Measurements from ENCODE around the gene TBCA. TPM values are rescaled to one million over a fixed set of nuclear protein-coding genes. Genes with fewer than 3 reads are reported as not detected.

The TBCA gene
- total and polyA plus RNA-seq, 2 of the 13 experiments (the other 11 are each of a cell fraction or from before 2014, with no cell fraction given) = 93.8 to 309 TPM

- Histone ChIP-seq H3K4me1 (ENCODE audit: insufficient read depth, low read length) (no peaks in the 10 kb centered on the region), H3K36me3 (replicated peaks in 1 of 2; ENCODE audit: control insufficient read depth in 1 of 2, insufficient read depth in 2 of 2, low read length in 2 of 2) (no peaks in the 10 kb centered on the region; a peak in 1 of 5 replicates), H4K20me1 (ENCODE audit: insufficient read depth, low read length) (peaks cover 20% of the 10 kb centered on the region), H3K27ac (ENCODE audit: extremely low read length, insufficient read depth, low read length) (no peak overlapping the region), H3K4me3 (replicated peaks in 1 of 3; ENCODE audit: insufficient read depth in 1 of 3, low read depth in 2 of 3, low read length in 3 of 3) (no peak overlapping the region), H3K4me2 (ENCODE audit: low read depth, low read length) (no peak overlapping the region), H3K79me2 (ENCODE audit: insufficient read depth, low read length) (peaks cover 65% of the 10 kb centered on the region), H2AFZ (ENCODE audit: low read length) (no peak overlapping the region), H3K9ac (ENCODE audit: insufficient read depth, low read depth, low read length) (no peak overlapping the region), H3K27me3 (ENCODE audit: control insufficient read depth in 1 of 2, insufficient read depth in 2 of 2, low read length in 2 of 2) (no peaks in the 10 kb centered on the region), H3K9me3 (ENCODE audit: low read length) (no peaks in the 10 kb centered on the region)
- TF ChIP-seq SRY (CRISPR knock-in tag; IDR thresholded peaks at IDR 0.05) (no peak), TBP (CRISPR knock-in tag; IDR thresholded peaks at IDR 0.05) (no peak), PAF1 (CRISPR knock-in tag; IDR thresholded peaks at IDR 0.05) (no peak), RFX3 (CRISPR knock-in tag; IDR thresholded peaks at IDR 0.05) (no peak), ZSCAN21 (CRISPR knock-in tag; IDR thresholded peaks at IDR 0.05; ENCODE audit: borderline replicate concordance) (no peak), NCOA2 (CRISPR knock-in tag; IDR thresholded peaks at IDR 0.05) (no peak), PBX3 (CRISPR knock-in tag; IDR thresholded peaks at IDR 0.05; ENCODE audit: borderline replicate concordance) (no peak), ZNF296 (CRISPR knock-in tag; conservative IDR thresholded peaks at IDR 0.05) (no peak), SUZ12 (IDR thresholded peaks at IDR 0.05; ENCODE audit: low read depth, low read length) (no peak), HNRNPL (IDR thresholded peaks at IDR 0.05; ENCODE audit: low read depth, low read length) (no peak), YEATS4 (CRISPR knock-in tag; IDR thresholded peaks at IDR 0.05; ENCODE audit: borderline replicate concordance) (no peak), TERF1 (CRISPR knock-in tag; IDR thresholded peaks at IDR 0.05) (no peak), ZBTB20 (CRISPR knock-in tag; IDR thresholded peaks at IDR 0.05; ENCODE audit: borderline replicate concordance, low read depth) (no peak), FOXP4 (CRISPR knock-in tag; IDR thresholded peaks at IDR 0.05) (no peak), PITX1 (CRISPR knock-in tag; IDR thresholded peaks at IDR 0.05) (no peak), ZNF205 (CRISPR knock-in tag; IDR thresholded peaks at IDR 0.05) (no peak), KLF11 (CRISPR knock-in tag; IDR thresholded peaks at IDR 0.05) (no peak), KDM1A (CRISPR knock-in tag; IDR thresholded peaks at IDR 0.05) (no peak), ZNF672 (CRISPR knock-in tag; IDR thresholded peaks at IDR 0.05) (no peak), ZNF180 (CRISPR knock-in tag; IDR thresholded peaks at IDR 0.05; ENCODE audit: borderline replicate concordance, low read depth) (no peak)
- intact Hi-C loops (cut with micrococcal nuclease; ENCODE audit: unreplicated experiment) (no loop called here), in situ Hi-C loops (cut with HindIII; ENCODE audit: extremely low pct_ligation_motif_present, low pct_unique_long_range_greater_than_20kb) (no loop called here)
- CTCF ChIA-PET (ENCODE audit: low intra/inter-chr PET ratio, low total read pairs) = no interaction called here
- POLR2A ChIA-PET = no interaction called here
- no peak for DNase-seq (ENCODE audit: low spot score)
- FAIRE-seq = no peak
- no peak for ATAC-seq
- WGBS (ENCODE audit: low lambda C conversion rate) = 98% methylated on average over 3 of the region's 3 CpGs
- no TSS peak for BruUV-seq (replicated peaks)
Measured at GRCh38 chr5:77727190-77727589, 48.9 kb downstream of the TBCA start.

Measured in HepG2 (cell line).